GM12878 (cell line): ENCODE results near the gene TTC17.

ENCODE experiments used
- CREB1 ChIP-seq: IDR thresholded peaks from 2 replicates; pipeline ENCODE4 v1.6.1; 2012; ENCODE audit warnings: low read depth, mild to moderate bottlenecking, inconsistent platforms
- JUND ChIP-seq: IDR thresholded peaks from 2 replicates; pipeline ENCODE4 v1.6.1; 2012; ENCODE audit warnings: low read depth, mild to moderate bottlenecking, low read length, improper control_type of control experiment, moderate library complexity
- SMC3 ChIP-seq: IDR thresholded peaks from 2 replicates; pipeline ENCODE4 v1.6.1; 2011; ENCODE audit warnings: low read length, improper control_type of control experiment, borderline replicate concordance
- SREBF1 ChIP-seq: IDR thresholded peaks from 2 replicates; pipeline ENCODE4 v1.6.1; 2012; ENCODE audit warnings: mild to moderate bottlenecking, low read length
- STAT1 ChIP-seq: fragments of 450-650 bp; conservative IDR thresholded peaks from 2 replicates; pipeline ENCODE4 v1.6.1; 2014; ENCODE audit warnings: antibody characterized with exemption, mild to moderate bottlenecking
- TF ChIP-seq, protein P1 (sequence below): fragments of 450-650 bp; IDR thresholded peaks from 2 replicates; pipeline ENCODE4 v1.6.1; 2017; ENCODE audit warnings: borderline replicate concordance
- TF ChIP-seq, protein P2 (sequence below): IDR thresholded peaks from 2 replicates; pipeline ENCODE4 v1.6.1; 2011; ENCODE audit warnings: low read depth, low read length, improper control_type of control experiment, borderline replicate concordance
- TF ChIP-seq, protein P3 (sequence below), 3 experiments: IDR thresholded peaks in 2 of 3; conservative IDR thresholded peaks in 1 of 3; 2 replicates each; pipeline ENCODE4 v1.5.1; 2011; ENCODE audit warnings: low read depth in 3 of 3, low read length in 3 of 3, mild to moderate bottlenecking in 3 of 3, control low read depth in 2 of 3, moderate library complexity in 2 of 3, inconsistent platforms in 1 of 3, mixed read lengths in 1 of 3; ENCODE audit not compliant: control insufficient read depth in 2 of 3, insufficient read depth in 1 of 3; ENCODE audit errors: extremely low read depth in 1 of 3
- TF ChIP-seq, protein P4 (sequence below): IDR thresholded peaks from 2 replicates; pipeline ENCODE4 v1.6.1; 2012; ENCODE audit warnings: low read depth, low read length, improper control_type of control experiment

DNA sequence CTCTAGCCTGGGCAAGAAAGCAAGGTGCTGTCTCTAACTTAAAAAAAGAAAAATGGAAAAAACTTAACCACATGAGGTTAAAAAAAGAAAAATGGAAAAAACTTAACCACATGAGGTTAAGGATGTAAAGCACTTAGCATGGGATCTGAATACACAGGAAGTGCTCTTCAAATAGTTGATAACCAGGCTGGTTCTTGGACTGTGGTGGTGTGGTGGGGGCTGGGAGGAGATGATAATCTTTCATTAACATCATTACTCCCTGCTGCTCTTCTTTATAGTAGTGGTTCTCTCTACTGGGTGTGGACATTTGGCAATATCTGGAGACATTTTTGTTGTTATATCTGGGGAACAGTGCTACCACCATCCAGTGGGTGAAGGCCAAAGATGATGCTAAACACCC lies 88.4 kb downstream of the TTC17 start:
- TF ChIP-seq SREBF1 (no peak), JUND (no peak), SMC3 (no peak), STAT1 (no peak), CREB1 (no peak)
- TF ChIP-seq, protein P1, sequence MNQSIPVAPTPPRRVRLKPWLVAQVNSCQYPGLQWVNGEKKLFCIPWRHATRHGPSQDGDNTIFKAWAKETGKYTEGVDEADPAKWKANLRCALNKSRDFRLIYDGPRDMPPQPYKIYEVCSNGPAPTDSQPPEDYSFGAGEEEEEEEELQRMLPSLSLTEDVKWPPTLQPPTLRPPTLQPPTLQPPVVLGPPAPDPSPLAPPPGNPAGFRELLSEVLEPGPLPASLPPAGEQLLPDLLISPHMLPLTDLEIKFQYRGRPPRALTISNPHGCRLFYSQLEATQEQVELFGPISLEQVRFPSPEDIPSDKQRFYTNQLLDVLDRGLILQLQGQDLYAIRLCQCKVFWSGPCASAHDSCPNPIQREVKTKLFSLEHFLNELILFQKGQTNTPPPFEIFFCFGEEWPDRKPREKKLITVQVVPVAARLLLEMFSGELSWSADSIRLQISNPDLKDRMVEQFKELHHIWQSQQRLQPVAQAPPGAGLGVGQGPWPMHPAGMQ = no peak
- TF ChIP-seq, protein P2, sequence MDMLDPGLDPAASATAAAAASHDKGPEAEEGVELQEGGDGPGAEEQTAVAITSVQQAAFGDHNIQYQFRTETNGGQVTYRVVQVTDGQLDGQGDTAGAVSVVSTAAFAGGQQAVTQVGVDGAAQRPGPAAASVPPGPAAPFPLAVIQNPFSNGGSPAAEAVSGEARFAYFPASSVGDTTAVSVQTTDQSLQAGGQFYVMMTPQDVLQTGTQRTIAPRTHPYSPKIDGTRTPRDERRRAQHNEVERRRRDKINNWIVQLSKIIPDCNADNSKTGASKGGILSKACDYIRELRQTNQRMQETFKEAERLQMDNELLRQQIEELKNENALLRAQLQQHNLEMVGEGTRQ = no peak
- TF ChIP-seq, protein P3, sequence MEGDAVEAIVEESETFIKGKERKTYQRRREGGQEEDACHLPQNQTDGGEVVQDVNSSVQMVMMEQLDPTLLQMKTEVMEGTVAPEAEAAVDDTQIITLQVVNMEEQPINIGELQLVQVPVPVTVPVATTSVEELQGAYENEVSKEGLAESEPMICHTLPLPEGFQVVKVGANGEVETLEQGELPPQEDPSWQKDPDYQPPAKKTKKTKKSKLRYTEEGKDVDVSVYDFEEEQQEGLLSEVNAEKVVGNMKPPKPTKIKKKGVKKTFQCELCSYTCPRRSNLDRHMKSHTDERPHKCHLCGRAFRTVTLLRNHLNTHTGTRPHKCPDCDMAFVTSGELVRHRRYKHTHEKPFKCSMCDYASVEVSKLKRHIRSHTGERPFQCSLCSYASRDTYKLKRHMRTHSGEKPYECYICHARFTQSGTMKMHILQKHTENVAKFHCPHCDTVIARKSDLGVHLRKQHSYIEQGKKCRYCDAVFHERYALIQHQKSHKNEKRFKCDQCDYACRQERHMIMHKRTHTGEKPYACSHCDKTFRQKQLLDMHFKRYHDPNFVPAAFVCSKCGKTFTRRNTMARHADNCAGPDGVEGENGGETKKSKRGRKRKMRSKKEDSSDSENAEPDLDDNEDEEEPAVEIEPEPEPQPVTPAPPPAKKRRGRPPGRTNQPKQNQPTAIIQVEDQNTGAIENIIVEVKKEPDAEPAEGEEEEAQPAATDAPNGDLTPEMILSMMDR (IDR thresholded peaks at IDR 0.05 in 2 of 3, conservative IDR thresholded peaks at IDR 0.05 in 1 of 3; ENCODE audit: control insufficient read depth in 2 of 3, extremely low read depth in 1 of 3, insufficient read depth in 1 of 3, low read depth in 3 of 3, low read length in 3 of 3) = no peak
- TF ChIP-seq, protein P4, sequence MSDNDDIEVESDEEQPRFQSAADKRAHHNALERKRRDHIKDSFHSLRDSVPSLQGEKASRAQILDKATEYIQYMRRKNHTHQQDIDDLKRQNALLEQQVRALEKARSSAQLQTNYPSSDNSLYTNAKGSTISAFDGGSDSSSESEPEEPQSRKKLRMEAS = no peak
